RPMI7951 (cell line): ENCODE measurements around the gene NDFIP1. TPM values are rescaled to one million over a fixed set of nuclear protein-coding genes. Genes with fewer than 3 reads are reported as not detected.

Source experiments
- DNase-seq: peaks from one replicate; pipeline ENCODE4 v3.0.0-alpha.2; 2012; ENCODE audit warnings: low read depth
- total RNA-seq: library from RNA; depleted of rRNA; stranded (reverse); fragments of >200 nt; shearing (Covaris generic); gene quantifications from 2 replicates; pipeline ENCODE4 v1.2.3, GENCODE V29; 2014; rRNA removed

Gene NDFIP1
- total RNA-seq, 1 experiment from 2014 or later: 61.6 TPM

GRCh38 chr5:142189813-142190212, 81.2 kb downstream of the NDFIP1 start:
- no peak for DNase-seq

GRCh38 chr5:142191776-142192175, 83.2 kb downstream of the NDFIP1 start:
- no peak for DNase-seq

GRCh38 chr5:142192286-142193113, 83.9 kb downstream of the NDFIP1 start:
- DNase-seq: no peak

- no peak for DNase-seq
Observed at GRCh38 chr5:142193114-142193428, 84.5 kb downstream of the NDFIP1 start.

- no peak for DNase-seq
Observed at GRCh38 chr5:142197098-142197497, 88.5 kb downstream of the NDFIP1 start.

GRCh38 chr5:142197781-142198180, 89.2 kb downstream of the NDFIP1 start:
- DNase-seq: no peak

GRCh38 chr5:142199388-142199787, 90.8 kb downstream of the NDFIP1 start:
- DNase-seq: no peak

GRCh38 chr5:142200387-142200786, 91.8 kb downstream of the NDFIP1 start:
- DNase-seq: no peak

- peak; percentile 91 for DNase-seq
Observed at GRCh38 chr5:142201471-142201887, 92.9 kb downstream of the NDFIP1 start.

GRCh38 chr5:142202282-142202681, 93.7 kb downstream of the NDFIP1 start:
- DNase-seq: peak; percentile 64

Other genes starting within 250 kb of the NDFIP1 start
- 1.6 and 2.2 TPM in 2 replicates for gene PCDH1, start 230.4 kb upstream of the NDFIP1 start, total RNA-seq
- 33.9 and 35.8 TPM in 2 replicates for gene DELE1, start 184.9 kb upstream of the NDFIP1 start, total RNA-seq
- not detected in 2 replicates for gene PCDH12, start 150.6 kb upstream of the NDFIP1 start, total RNA-seq
- gene RNF14, start 139.7 kb upstream of the NDFIP1 start, total RNA-seq: 65.5 and 66.9 TPM in 2 replicates
- gene GNPDA1, start 95.8 kb upstream of the NDFIP1 start, total RNA-seq: 53.5 and 70.5 TPM in 2 replicates
- gene SPRY4, start 216.2 kb downstream of the NDFIP1 start, total RNA-seq: 23.7 TPM in 2 replicates